ENCODE results near the gene TMEM101.
"Not testable (repeated sequence)": the region's sequence is repeated elsewhere in the genome, so short reads cannot be mapped to it uniquely, and the experiment has no call there.

The TMEM101 gene

GRCh38 chr17:44043272-44043696, 28.5 kb upstream of the TMEM101 start:
- Histone ChIP-seq H3K36me3 (ENCODE audit: control insufficient read depth, low read depth, low read length) (peaks cover 35% of the 10 kb centered on the region), H3K9me3 (ENCODE audit: control insufficient read depth, low read depth, low read length) (no peaks in the 10 kb centered on the region), H3K4me1 (ENCODE audit: control insufficient read depth, low read depth, low read length) (peaks cover 4% of the 10 kb centered on the region), H3K9ac (ENCODE audit: low read length) (no peak overlapping the region), H3K27ac (ENCODE audit: low read length) (no peak overlapping the region), H3K4me3 (ENCODE audit: low read length) (no peak overlapping the region), H3K27me3 (ENCODE audit: control insufficient read depth, insufficient read depth, low read length) (no peaks in the 10 kb centered on the region)

GRCh38 chr17:44039829-44040635, 25.3 kb upstream of the TMEM101 start:
- Histone ChIP-seq H3K9ac (ENCODE audit: low read length) (no peak overlapping the region), H3K9me3 (ENCODE audit: control insufficient read depth, low read depth, low read length) (no peaks in the 10 kb centered on the region), H3K27ac (ENCODE audit: low read length) (no peak overlapping the region), H3K36me3 (ENCODE audit: control insufficient read depth, low read depth, low read length) (peaks cover 48% of the 10 kb centered on the region), H3K4me1 (ENCODE audit: control insufficient read depth, low read depth, low read length) (peaks cover 4% of the 10 kb centered on the region), H3K4me3 (ENCODE audit: low read length) (no peak overlapping the region), H3K27me3 (ENCODE audit: control insufficient read depth, insufficient read depth, low read length) (no peaks in the 10 kb centered on the region)

- no peaks in the 10 kb centered on the region for H3K4me1 ChIP-seq (ENCODE audit: control insufficient read depth, low read depth, low read length)
- H3K9ac ChIP-seq (ENCODE audit: low read length), result no peak overlapping the region
- H3K27ac ChIP-seq (ENCODE audit: low read length), result no peak overlapping the region
- H3K4me3 ChIP-seq (ENCODE audit: low read length), result no peak overlapping the region
- H3K27me3 ChIP-seq (ENCODE audit: control insufficient read depth, insufficient read depth, low read length), result no peaks in the 10 kb centered on the region
- no peaks in the 10 kb centered on the region for H3K9me3 ChIP-seq (ENCODE audit: control insufficient read depth, low read depth, low read length)
- peaks cover 47% of the 10 kb centered on the region for H3K36me3 ChIP-seq (ENCODE audit: control insufficient read depth, low read depth, low read length)
Observed at GRCh38 chr17:44038604-44039011, 23.8 kb upstream of the TMEM101 start.

- Histone ChIP-seq H3K9me3 (ENCODE audit: control insufficient read depth, low read depth, low read length) (no peaks in the 10 kb centered on the region), H3K27ac (ENCODE audit: low read length) (no peak overlapping the region), H3K4me3 (ENCODE audit: low read length) (no peak overlapping the region), H3K4me1 (ENCODE audit: control insufficient read depth, low read depth, low read length) (no peaks in the 10 kb centered on the region), H3K27me3 (ENCODE audit: control insufficient read depth, insufficient read depth, low read length) (no peaks in the 10 kb centered on the region), H3K36me3 (ENCODE audit: control insufficient read depth, low read depth, low read length) (peaks cover 54% of the 10 kb centered on the region), H3K9ac (ENCODE audit: low read length) (no peak overlapping the region)
Observed at GRCh38 chr17:44037471-44037870, 22.7 kb upstream of the TMEM101 start.

GRCh38 chr17:44034688-44035087, 19.9 kb upstream of the TMEM101 start:
- peaks cover 63% of the 10 kb centered on the region for H3K36me3 ChIP-seq (ENCODE audit: control insufficient read depth, low read depth, low read length)
- H3K27me3 ChIP-seq (ENCODE audit: control insufficient read depth, insufficient read depth, low read length); H3K4me3 ChIP-seq (ENCODE audit: low read length); H3K27ac ChIP-seq (ENCODE audit: low read length); H3K9me3 ChIP-seq (ENCODE audit: control insufficient read depth, low read depth, low read length); H3K4me1 ChIP-seq (ENCODE audit: control insufficient read depth, low read depth, low read length); H3K9ac ChIP-seq (ENCODE audit: low read length): not testable (repeated sequence)

GRCh38 chr17:44033861-44034408, 19.2 kb upstream of the TMEM101 start:
- Histone ChIP-seq H3K27me3 (ENCODE audit: control insufficient read depth, insufficient read depth, low read length) (no peaks in the 10 kb centered on the region), H3K4me1 (ENCODE audit: control insufficient read depth, low read depth, low read length) (no peaks in the 10 kb centered on the region), H3K9ac (ENCODE audit: low read length) (no peak overlapping the region), H3K9me3 (ENCODE audit: control insufficient read depth, low read depth, low read length) (no peaks in the 10 kb centered on the region), H3K36me3 (ENCODE audit: control insufficient read depth, low read depth, low read length) (peaks cover 66% of the 10 kb centered on the region), H3K4me3 (ENCODE audit: low read length) (no peak overlapping the region), H3K27ac (ENCODE audit: low read length) (no peak overlapping the region)

GRCh38 chr17:44030482-44030881, 15.7 kb upstream of the TMEM101 start:
- H3K9ac ChIP-seq (ENCODE audit: low read length), result no peak overlapping the region
- peaks cover 43% of the 10 kb centered on the region for H3K36me3 ChIP-seq (ENCODE audit: control insufficient read depth, low read depth, low read length)
- no peaks in the 10 kb centered on the region for H3K4me1 ChIP-seq (ENCODE audit: control insufficient read depth, low read depth, low read length)
- H3K27me3 ChIP-seq (ENCODE audit: control insufficient read depth, insufficient read depth, low read length), result no peaks in the 10 kb centered on the region
- no peak overlapping the region for H3K27ac ChIP-seq (ENCODE audit: low read length)
- H3K4me3 ChIP-seq (ENCODE audit: low read length), result no peak overlapping the region
- no peaks in the 10 kb centered on the region for H3K9me3 ChIP-seq (ENCODE audit: control insufficient read depth, low read depth, low read length)

- H3K9ac ChIP-seq (ENCODE audit: low read length), result no peak overlapping the region
- H3K4me1 ChIP-seq (ENCODE audit: control insufficient read depth, low read depth, low read length), result no peaks in the 10 kb centered on the region
- H3K27me3 ChIP-seq (ENCODE audit: control insufficient read depth, insufficient read depth, low read length), result no peaks in the 10 kb centered on the region
- H3K9me3 ChIP-seq (ENCODE audit: control insufficient read depth, low read depth, low read length), result no peaks in the 10 kb centered on the region
- H3K27ac ChIP-seq (ENCODE audit: low read length), result no peak overlapping the region
- no peak overlapping the region for H3K4me3 ChIP-seq (ENCODE audit: low read length)
- H3K36me3 ChIP-seq (ENCODE audit: control insufficient read depth, low read depth, low read length), result peaks cover 43% of the 10 kb centered on the region
Observed at GRCh38 chr17:44029736-44030135, 15.0 kb upstream of the TMEM101 start.

- Histone ChIP-seq H3K9me3 (ENCODE audit: control insufficient read depth, low read depth, low read length) (no peaks in the 10 kb centered on the region), H3K27ac (ENCODE audit: low read length) (no peak overlapping the region), H3K4me3 (ENCODE audit: low read length) (no peak overlapping the region), H3K36me3 (ENCODE audit: control insufficient read depth, low read depth, low read length) (peaks cover 25% of the 10 kb centered on the region), H3K4me1 (ENCODE audit: control insufficient read depth, low read depth, low read length) (no peaks in the 10 kb centered on the region), H3K27me3 (ENCODE audit: control insufficient read depth, insufficient read depth, low read length) (no peaks in the 10 kb centered on the region), H3K9ac (ENCODE audit: low read length) (no peak overlapping the region)
Observed at GRCh38 chr17:44024853-44025252, 10.1 kb upstream of the TMEM101 start.

GRCh38 chr17:44024271-44024663, 9.5 kb upstream of the TMEM101 start:
- Histone ChIP-seq H3K9me3 (ENCODE audit: control insufficient read depth, low read depth, low read length) (no peaks in the 10 kb centered on the region), H3K4me3 (ENCODE audit: low read length) (no peak overlapping the region), H3K4me1 (ENCODE audit: control insufficient read depth, low read depth, low read length) (no peaks in the 10 kb centered on the region), H3K27me3 (ENCODE audit: control insufficient read depth, insufficient read depth, low read length) (no peaks in the 10 kb centered on the region), H3K9ac (ENCODE audit: low read length) (no peak overlapping the region), H3K36me3 (ENCODE audit: control insufficient read depth, low read depth, low read length) (peaks cover 26% of the 10 kb centered on the region), H3K27ac (ENCODE audit: low read length) (no peak overlapping the region)

- peaks cover 22% of the 10 kb centered on the region for H3K36me3 ChIP-seq (ENCODE audit: control insufficient read depth, low read depth, low read length)
- no peak overlapping the region for H3K4me3 ChIP-seq (ENCODE audit: low read length)
- no peak overlapping the region for H3K9ac ChIP-seq (ENCODE audit: low read length)
- no peaks in the 10 kb centered on the region for H3K27me3 ChIP-seq (ENCODE audit: control insufficient read depth, insufficient read depth, low read length)
- no peaks in the 10 kb centered on the region for H3K9me3 ChIP-seq (ENCODE audit: control insufficient read depth, low read depth, low read length)
- H3K4me1 ChIP-seq (ENCODE audit: control insufficient read depth, low read depth, low read length), result no peaks in the 10 kb centered on the region
- no peak overlapping the region for H3K27ac ChIP-seq (ENCODE audit: low read length)
Observed at GRCh38 chr17:44023545-44024270, 8.9 kb upstream of the TMEM101 start.

Data from iPS-18a (cell line).